Gastrocnemius medialis (tissue), 4 donors: Measurements from ENCODE around the gene MMEL1.

Source experiments
- CTCF ChIP-seq, 5 experiments: fragments of 450-650 bp in 3 of 5; fragments of 200-600 bp in 2 of 5; sonication (generic) in 2 of 5; IDR thresholded peaks in 4 of 5; conservative IDR thresholded peaks in 1 of 5; 1 replicate in 4 of 5; 2 replicates in 1 of 5; pipeline ENCODE4 v1.5.1; 2016 to 2019; ENCODE audit warnings: antibody characterized with exemption in 5 of 5, mild to moderate bottlenecking in 3 of 5, moderate library complexity in 3 of 5
- POLR2A ChIP-seq, 2 donors: fragments of 450-650 bp; IDR thresholded peaks; one replicate each; pipeline ENCODE4 v1.6.1; 2017; ENCODE audit warnings: antibody characterized with exemption in 2 of 2, mild to moderate bottlenecking in 2 of 2, moderate library complexity in 2 of 2

GRCh38 chr1:2609319-2610035 is 23.3 kb downstream of the MMEL1 start:
- TF ChIP-seq CTCF (IDR thresholded peaks at IDR 0.05 in 4 of 5, conservative IDR thresholded peaks at IDR 0.05 in 1 of 5) = no peak
- no peak for TF ChIP-seq POLR2A (IDR thresholded peaks at IDR 0.05)
